HPDE6-E6E7 (cell line): ENCODE results near the gene SEMA6C.

Experiments used
- DNase-seq: peaks from one replicate; pipeline ENCODE4 v3.0.0; 2011; ENCODE audit warnings: missing footprints; ENCODE audit errors: extremely low spot score

The SEMA6C gene

GRCh38 chr1:151159373-151159772 is 12.9 kb upstream of the SEMA6C start:
- DNase-seq: no peak

GRCh38 chr1:151158751-151159251 is 12.4 kb upstream of the SEMA6C start:
- no peak for DNase-seq

- no peak for DNase-seq
Observed at GRCh38 chr1:151158326-151158725, 11.9 kb upstream of the SEMA6C start.

GRCh38 chr1:151157067-151157531 is 10.7 kb upstream of the SEMA6C start:
- DNase-seq: no peak

- DNase-seq: no peak
Observed at GRCh38 chr1:151156515-151156819, 10.0 kb upstream of the SEMA6C start, which contains the start of gene TNFAIP8L2. TNFAIP8L2 (plus strand) TSS chr1:151156649; CDS start chr1:151158698, 2,049 bp downstream.

GRCh38 chr1:151147665-151148064 is 1.2 kb upstream of the SEMA6C start:
- no peak for DNase-seq

GRCh38 chr1:151147132-151147503 is 687 bp upstream of the SEMA6C start:
- DNase-seq: no peak

GRCh38 chr1:151146072-151146411 is 389 bp downstream of the SEMA6C start:
- no peak for DNase-seq

- no peak for DNase-seq
Observed at GRCh38 chr1:151145304-151146071, 943 bp downstream of the SEMA6C start.

- no peak for DNase-seq
Observed at GRCh38 chr1:151144474-151145303, 1.7 kb downstream of the SEMA6C start.

- DNase-seq: no peak
Observed at GRCh38 chr1:151143986-151144385, 2.4 kb downstream of the SEMA6C start.

GRCh38 chr1:151143057-151143435 is 3.4 kb downstream of the SEMA6C start:
- no peak for DNase-seq

GRCh38 chr1:151142411-151143056 is 3.9 kb downstream of the SEMA6C start:
- DNase-seq: no peak

- no peak for DNase-seq
Observed at GRCh38 chr1:151137789-151138188, 8.6 kb downstream of the SEMA6C start.

- no peak for DNase-seq
Observed at GRCh38 chr1:151135433-151136385, 10.7 kb downstream of the SEMA6C start.

- no peak for DNase-seq
Observed at GRCh38 chr1:151134991-151135390, 11.4 kb downstream of the SEMA6C start.

GRCh38 chr1:151134396-151134795 is 12.0 kb downstream of the SEMA6C start:
- DNase-seq: no peak

GRCh38 chr1:151133018-151133806 is 13.2 kb downstream of the SEMA6C start:
- DNase-seq: no peak

GRCh38 chr1:151132335-151133017 is 14.0 kb downstream of the SEMA6C start:
- DNase-seq: no peak
